Activated CD4-positive, CD25-positive, alpha-beta regulatory T cell treated with anti-CD3 and anti-CD28 coated beads, Interleukin-2, amount 50 U/mL, for 72 hours (primary cell): Measurements from ENCODE around the gene FREM2.

Experiments used
- DNase-seq: peaks from one replicate; pipeline ENCODE4 v3.0.0; 2021

Gene FREM2

GRCh38 chr13:38686577-38687245, at the start of gene FREM2:
Gene FREM2 (plus strand): TSS chr13:38687077. CDS start chr13:38687345, 268 bp downstream.
- no peak for DNase-seq

- no peak for DNase-seq
Observed at GRCh38 chr13:38637576-38637975, 49.3 kb upstream of the FREM2 start.

- DNase-seq = no peak
Observed at GRCh38 chr13:38641164-38641948, 45.5 kb upstream of the FREM2 start.

GRCh38 chr13:38647312-38647711, 39.6 kb upstream of the FREM2 start:
- no peak for DNase-seq

- no peak for DNase-seq
Observed at GRCh38 chr13:38648912-38649311, 38.0 kb upstream of the FREM2 start.

- DNase-seq = no peak
Observed at GRCh38 chr13:38656699-38657098, 30.2 kb upstream of the FREM2 start.

- no peak for DNase-seq
Observed at GRCh38 chr13:38657191-38657590, 29.7 kb upstream of the FREM2 start.

- DNase-seq = no peak
Observed at GRCh38 chr13:38658906-38659305, 28.0 kb upstream of the FREM2 start.

- no peak for DNase-seq
Observed at GRCh38 chr13:38661010-38661675, 25.7 kb upstream of the FREM2 start.

GRCh38 chr13:38662362-38662761, 24.5 kb upstream of the FREM2 start:
- DNase-seq = no peak

GRCh38 chr13:38664906-38665305, 22.0 kb upstream of the FREM2 start:
- no peak for DNase-seq

- DNase-seq = no peak
Observed at GRCh38 chr13:38667526-38668109, 19.3 kb upstream of the FREM2 start.

GRCh38 chr13:38669234-38669964, 17.5 kb upstream of the FREM2 start:
- no peak for DNase-seq

GRCh38 chr13:38670627-38671026, 16.2 kb upstream of the FREM2 start:
- DNase-seq = no peak

GRCh38 chr13:38671980-38672379, 14.9 kb upstream of the FREM2 start:
- DNase-seq = no peak

- no peak for DNase-seq
Observed at GRCh38 chr13:38674208-38674607, 12.7 kb upstream of the FREM2 start.

GRCh38 chr13:38680912-38681311, 6.0 kb upstream of the FREM2 start:
- no peak for DNase-seq

- no peak for DNase-seq
Observed at GRCh38 chr13:38684714-38685113, 2.2 kb upstream of the FREM2 start.

GRCh38 chr13:38685431-38685830, 1.4 kb upstream of the FREM2 start:
- DNase-seq = no peak

GRCh38 chr13:38685974-38686576, 802 bp upstream of the FREM2 start:
- DNase-seq = no peak

GRCh38 chr13:38687246-38688229, 661 bp downstream of the FREM2 start:
- DNase-seq = no peak
